ENCODE measurements around the gene CHST14.

DNA sequence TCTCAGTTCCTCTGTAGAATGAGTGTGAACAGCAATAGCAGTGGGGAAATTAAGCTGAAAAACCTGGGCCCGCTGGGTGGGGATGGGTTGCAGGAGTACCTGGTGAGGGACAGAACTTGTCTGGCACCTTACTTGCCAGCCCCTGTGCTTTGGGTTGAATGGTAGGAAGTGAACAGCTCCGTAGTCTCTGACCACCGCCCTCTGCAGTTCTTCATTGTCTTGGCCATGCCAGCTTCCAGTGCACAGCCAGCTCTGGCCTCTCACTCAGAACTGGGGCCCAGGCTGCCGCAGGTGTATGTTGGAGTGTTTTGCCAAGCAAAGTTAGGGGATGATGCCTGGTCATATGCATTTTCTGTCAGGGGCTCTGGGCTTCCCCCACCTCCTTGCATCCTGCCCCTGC lies 14.0 kb upstream of the CHST14 start:
- TF ChIP-seq CTCF (IDR thresholded peaks at IDR 0.05 in 8 of 11, conservative IDR thresholded peaks at IDR 0.05 in 3 of 11) (no peak), POLR2A (IDR thresholded peaks at IDR 0.05) (no peak)
